SIG-M5 (cell line): ENCODE results near the gene CXCL14.

Experiments
- DNase-seq: peaks from one replicate; lab custom pipeline; 2025; lab: John Stamatoyannopoulos, UW

Gene CXCL14

GRCh38 chr5:135596157-135596763 lies 17.5 kb upstream of the CXCL14 start:
- no peak for DNase-seq

- DNase-seq = no peak
Observed at GRCh38 chr5:135594416-135594960, 15.7 kb upstream of the CXCL14 start.

- DNase-seq = no peak
Observed at GRCh38 chr5:135593886-135594285, 15.1 kb upstream of the CXCL14 start.

- DNase-seq = no peak
Observed at GRCh38 chr5:135593141-135593540, 14.3 kb upstream of the CXCL14 start.

- DNase-seq = no peak
Observed at GRCh38 chr5:135592312-135593045, 13.7 kb upstream of the CXCL14 start.

- no peak for DNase-seq
Observed at GRCh38 chr5:135591277-135591676, 12.5 kb upstream of the CXCL14 start.

GRCh38 chr5:135589152-135589551 lies 10.4 kb upstream of the CXCL14 start:
- DNase-seq = no peak

GRCh38 chr5:135587721-135588663 lies 9.2 kb upstream of the CXCL14 start:
- DNase-seq = no peak

- DNase-seq = no peak
Observed at GRCh38 chr5:135584918-135585317, 6.1 kb upstream of the CXCL14 start.

GRCh38 chr5:135584276-135584675 lies 5.5 kb upstream of the CXCL14 start:
- DNase-seq = no peak

GRCh38 chr5:135582099-135582781 lies 3.4 kb upstream of the CXCL14 start:
- no peak for DNase-seq

GRCh38 chr5:135578305-135578684 lies 496 bp downstream of the CXCL14 start:
- no peak for DNase-seq

- DNase-seq = no peak
Observed at GRCh38 chr5:135577421-135577820, 1.4 kb downstream of the CXCL14 start.

GRCh38 chr5:135576075-135576599 lies 2.7 kb downstream of the CXCL14 start:
- no peak for DNase-seq

GRCh38 chr5:135574493-135574892 lies 4.3 kb downstream of the CXCL14 start:
- DNase-seq = no peak

- DNase-seq = no peak
Observed at GRCh38 chr5:135571902-135572301, 6.9 kb downstream of the CXCL14 start.

- DNase-seq = no peak
Observed at GRCh38 chr5:135571066-135571609, 7.7 kb downstream of the CXCL14 start.

GRCh38 chr5:135570453-135570764 lies 8.4 kb downstream of the CXCL14 start:
- DNase-seq = no peak

GRCh38 chr5:135569755-135570452 lies 8.9 kb downstream of the CXCL14 start:
- DNase-seq = no peak

GRCh38 chr5:135568923-135569360 lies 9.8 kb downstream of the CXCL14 start:
- DNase-seq = no peak

GRCh38 chr5:135568246-135568645 lies 10.5 kb downstream of the CXCL14 start:
- DNase-seq = no peak
